Spleen (tissue), 11 donors: ENCODE data around the gene PDLIM7. TPM values are rescaled to one million over a fixed set of nuclear protein-coding genes. Genes with fewer than 3 reads are reported as not detected.

Source experiments
- DNase-seq: peaks from one replicate; pipeline ENCODE4 v3.0.0-alpha.2; 2020
- H3K27ac ChIP-seq, 8 donors: fragments of 200-600 bp; sonication (generic) in 7 of 8; 1 replicate in 4 of 8; 2 replicates in 4 of 8; pipeline versions ENCODE4 v1.5.0 to v1.8.0; 2016 to 2021; ENCODE audit warnings: inconsistent platforms in 4 of 8, mild to moderate bottlenecking in 4 of 8, moderate library complexity in 1 of 8
- H3K27me3 ChIP-seq, 7 donors: fragments of 200-600 bp; sonication (generic) in 6 of 7; replicated peaks in 1 of 7; 1 replicate in 4 of 7; 2 replicates in 3 of 7; pipeline versions ENCODE4 v1.5.0 to v1.8.0; 2016 to 2021; ENCODE audit warnings: inconsistent platforms in 3 of 7, mild to moderate bottlenecking in 1 of 7
- H3K36me3 ChIP-seq, 6 donors: fragments of 200-600 bp; sonication (generic) in 5 of 6; 1 replicate in 4 of 6; 2 replicates in 2 of 6; pipeline versions ENCODE4 v1.5.0 to v1.8.0; 2016 to 2021; ENCODE audit warnings: inconsistent platforms in 2 of 6
- H3K4me1 ChIP-seq, 6 donors: fragments of 200-600 bp; sonication (generic) in 5 of 6; 1 replicate in 3 of 6; 2 replicates in 3 of 6; pipeline versions ENCODE4 v1.5.0 to v1.8.0; 2016 to 2021; ENCODE audit warnings: inconsistent platforms in 3 of 6
- H3K4me3 ChIP-seq, 8 donors: fragments of 200-600 bp; sonication (generic) in 7 of 8; 1 replicate in 4 of 8; 2 replicates in 4 of 8; pipeline versions ENCODE4 v1.5.0 to v1.8.0; 2016 to 2021; ENCODE audit warnings: inconsistent platforms in 4 of 8, mild to moderate bottlenecking in 4 of 8, moderate library complexity in 2 of 8
- H3K9me3 ChIP-seq, 8 donors: fragments of 200-600 bp; sonication (generic) in 7 of 8; 1 replicate in 4 of 8; 2 replicates in 4 of 8; pipeline versions ENCODE4 v1.5.0 to v1.8.0; 2016 to 2021; ENCODE audit warnings: inconsistent platforms in 4 of 8
- POLR2A ChIP-seq, 3 donors: fragments of 450-650 bp; IDR thresholded peaks; one replicate each; pipeline ENCODE4 v1.5.1; 2017; ENCODE audit warnings: antibody characterized with exemption in 3 of 3, mild to moderate bottlenecking in 1 of 3
- POLR2AphosphoS5 ChIP-seq, 3 donors: sonication (generic); formaldehyde crosslinking; IDR thresholded peaks; one replicate each; pipeline ENCODE4 v1.5.1; 2017; ENCODE audit warnings: antibody characterized with exemption in 3 of 3
- WGBS, 5 donors: extraction: QIAGEN DNeasy Blood & Tissue Kit in 3 of 5; methylation state at CpG; one replicate each; pipeline versions ENCODE4 v1.1.5 to v1.1.7; 2013 to 2018; 5-methylcytosine and 5-hydroxymethylcytosine counted together
- intact Hi-C: fragments of 100-400 bp; cut with DNase I; formaldehyde crosslinking; loops from one replicate; pipeline ENCODE4 v1.15.0; 2023; ENCODE audit warnings: low total_unique reads
- polyA plus RNA-seq, 3 donors: library from polyadenylated mRNA; stranded (reverse); fragments of 200-250 nt; gene quantifications; one replicate each; pipeline ENCODE4 v1.2.1, GENCODE V29; 2013
- total RNA-seq, 7 donors: library from RNA; depleted of rRNA in 3 of 7; stranded (reverse); fragments of >200 nt in 3 of 7; fragmentation: NEBNext Ultra II Directional in 4 of 7; extraction: Animal tissue kit (Norgen Biotek cat#: 25700) in 4 of 7; gene quantifications; one replicate each; pipeline versions ENCODE4 v1.1.0 to v1.2.1, GENCODE V29; 2016 to 2021
- TF ChIP-seq, protein P1 (sequence below), 11 experiments: fragments of 200-600 bp in 7 of 11; fragments of 450-650 bp in 4 of 11; sonication (generic) in 4 of 11; IDR thresholded peaks in 8 of 11; conservative IDR thresholded peaks in 3 of 11; 1 replicate in 7 of 11; 2 replicates in 4 of 11; pipeline versions ENCODE4 v1.4.0 to v1.8.0; 2016 to 2021; ENCODE audit warnings: antibody characterized with exemption in 11 of 11, inconsistent platforms in 4 of 11, mild to moderate bottlenecking in 1 of 11
- donor health status: healthy with polysubstance abuse.
- donor health status: DM: no; HTN: no; CAD: no; lungs with moderate emphysema.
- donor health status: DM: no; HTN: no; CAD: no.
- donor health status: Bipolar disorder and iron deficiency.
- donor health status: healthy.
- donor health status: DM: no; HTN: no; CAD: no.
- donor health status: DM: yes; HTN: yes; CAD: no.

The PDLIM7 gene
- total and polyA plus RNA-seq, 10 donors = 42.5 to 220 (median 85.1) TPM

DNA sequence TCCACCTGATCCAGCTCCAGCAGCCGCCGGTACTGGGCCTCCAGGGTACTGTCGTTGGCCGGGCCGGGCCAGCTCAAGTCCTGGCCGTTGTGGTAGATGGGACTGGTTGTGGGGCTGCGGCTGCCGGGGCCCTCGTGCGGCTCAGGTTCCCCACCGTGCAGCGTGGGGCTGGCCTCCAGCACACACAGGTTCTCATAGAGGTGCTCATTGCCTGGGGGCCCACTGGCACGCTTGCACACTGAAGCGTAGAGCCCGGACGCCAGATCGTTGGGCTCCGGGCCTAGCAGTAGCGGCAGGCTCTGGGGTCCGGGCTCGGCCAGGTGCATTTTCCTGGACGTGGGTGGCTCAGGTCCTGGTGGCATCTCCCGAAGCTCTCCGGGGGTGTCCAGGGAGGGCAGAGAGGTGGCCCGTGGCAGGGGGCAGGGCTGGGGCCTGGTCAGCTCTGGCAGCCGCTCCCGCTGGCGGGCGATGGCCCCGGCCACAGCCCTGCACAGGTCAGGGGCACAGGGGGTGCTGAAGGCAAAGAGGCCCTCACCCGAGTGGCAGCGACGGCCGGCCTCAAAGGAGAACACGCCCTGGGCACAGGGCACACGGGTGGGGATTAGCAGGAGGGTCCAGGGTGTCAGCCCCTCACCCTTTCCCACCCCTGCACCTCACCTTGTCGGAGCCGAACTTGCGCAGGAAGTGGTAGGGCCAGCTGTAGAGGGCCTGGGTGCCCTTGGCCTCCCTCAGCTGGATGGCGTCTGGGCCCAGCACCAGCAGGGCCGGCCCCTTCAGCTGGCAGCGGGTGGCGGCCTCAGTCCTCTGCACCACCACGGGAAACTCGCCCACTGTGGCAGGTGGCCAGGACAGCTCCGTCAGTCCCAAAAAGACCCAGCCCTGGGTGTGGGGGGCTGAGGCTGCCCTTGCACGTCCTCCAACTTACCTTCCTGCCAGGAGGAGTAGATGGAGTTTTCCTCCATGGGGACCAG is 7.0 kb upstream of the PDLIM7 start:
- Histone ChIP-seq H3K9me3 (no peaks in the 10 kb centered on the region), H3K27ac (no peak overlapping the region), H3K4me3 (no peak overlapping the region), H3K27me3 (no peaks in the 10 kb centered on the region), H3K4me1 (peaks cover 12 to 99% (median 57%) of the 10 kb centered on the region in 6 donors), H3K36me3 (peaks cover 0 to 70% (median 27%) of the 10 kb centered on the region in 6 donors)
- 87 to 93% (median 89%) methylated on average over 28 to 47 of the region's 47 CpGs for WGBS, 5 donors
- TF ChIP-seq POLR2AphosphoS5 (IDR thresholded peaks at IDR 0.05) (peak in 1 of 3 donors; percentile 43), POLR2A (IDR thresholded peaks at IDR 0.05) (no peak)
- intact Hi-C loops = loop anchor here (5.0 kb wide), 1 partner anchor 112 kb away; no protein-coding TSS in a partner anchor
- DNase-seq = peak; percentile 78

DNA sequence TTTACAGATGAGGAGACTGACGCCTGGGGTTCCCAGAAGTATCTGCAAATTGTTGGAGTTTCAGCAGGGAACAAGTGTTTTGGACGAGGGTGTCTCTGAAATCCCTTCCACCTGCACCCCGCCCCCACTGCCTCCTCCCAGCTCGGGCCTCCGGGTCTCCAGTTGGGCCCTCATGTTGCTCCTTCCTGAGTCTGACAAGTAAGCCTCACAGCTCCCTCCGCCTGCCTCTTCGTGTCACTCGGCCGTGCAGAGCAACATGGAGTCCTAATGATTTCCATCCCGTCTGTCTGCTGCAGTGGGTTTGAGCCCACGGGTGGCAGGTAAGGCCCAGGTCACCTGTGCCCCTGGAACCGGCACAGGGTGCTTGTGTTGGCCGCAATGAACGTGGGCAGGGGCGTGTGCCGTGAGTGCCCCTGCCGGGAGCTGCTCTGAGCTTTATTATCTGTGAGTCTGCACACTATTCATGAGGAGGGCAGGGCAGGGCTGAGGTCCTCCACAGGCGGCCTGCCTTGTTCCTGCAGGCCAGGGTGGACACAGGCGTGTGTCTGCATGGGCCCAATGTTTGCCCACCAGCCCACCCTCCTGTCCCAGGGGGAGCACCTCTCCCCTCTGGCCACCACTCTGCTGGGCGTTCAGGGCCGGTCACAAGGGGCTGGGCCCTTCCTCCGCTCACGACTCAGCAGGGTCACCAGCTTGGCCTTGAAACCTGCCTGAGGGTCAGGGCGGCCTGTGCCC is 6.1 kb upstream of the PDLIM7 start:
- DNase-seq = no peak
- Histone ChIP-seq H3K27me3 (peaks cover 0 to 6% (median 0%) of the 10 kb centered on the region in 7 donors), H3K4me1 (peaks cover 16 to 99% (median 58%) of the 10 kb centered on the region in 6 donors), H3K27ac (no peak overlapping the region), H3K4me3 (no peak overlapping the region), H3K36me3 (peaks cover 0 to 70% (median 27%) of the 10 kb centered on the region in 6 donors), H3K9me3 (no peaks in the 10 kb centered on the region)
- TF ChIP-seq POLR2AphosphoS5 (IDR thresholded peaks at IDR 0.05) (peak in 2 of 3 donors; percentile 32 to 63), POLR2A (IDR thresholded peaks at IDR 0.05) (no peak)
- TF ChIP-seq, protein P1, sequence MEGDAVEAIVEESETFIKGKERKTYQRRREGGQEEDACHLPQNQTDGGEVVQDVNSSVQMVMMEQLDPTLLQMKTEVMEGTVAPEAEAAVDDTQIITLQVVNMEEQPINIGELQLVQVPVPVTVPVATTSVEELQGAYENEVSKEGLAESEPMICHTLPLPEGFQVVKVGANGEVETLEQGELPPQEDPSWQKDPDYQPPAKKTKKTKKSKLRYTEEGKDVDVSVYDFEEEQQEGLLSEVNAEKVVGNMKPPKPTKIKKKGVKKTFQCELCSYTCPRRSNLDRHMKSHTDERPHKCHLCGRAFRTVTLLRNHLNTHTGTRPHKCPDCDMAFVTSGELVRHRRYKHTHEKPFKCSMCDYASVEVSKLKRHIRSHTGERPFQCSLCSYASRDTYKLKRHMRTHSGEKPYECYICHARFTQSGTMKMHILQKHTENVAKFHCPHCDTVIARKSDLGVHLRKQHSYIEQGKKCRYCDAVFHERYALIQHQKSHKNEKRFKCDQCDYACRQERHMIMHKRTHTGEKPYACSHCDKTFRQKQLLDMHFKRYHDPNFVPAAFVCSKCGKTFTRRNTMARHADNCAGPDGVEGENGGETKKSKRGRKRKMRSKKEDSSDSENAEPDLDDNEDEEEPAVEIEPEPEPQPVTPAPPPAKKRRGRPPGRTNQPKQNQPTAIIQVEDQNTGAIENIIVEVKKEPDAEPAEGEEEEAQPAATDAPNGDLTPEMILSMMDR (IDR thresholded peaks at IDR 0.05 in 8 of 11, conservative IDR thresholded peaks at IDR 0.05 in 3 of 11) = no peak
- WGBS, 5 donors = 83 to 93% (median 88%) methylated on average over 17 to 24 of the region's 24 CpGs
- intact Hi-C loops = loop anchor here (5.0 kb wide), 1 partner anchor 111 kb away; no protein-coding TSS in a partner anchor

DNA sequence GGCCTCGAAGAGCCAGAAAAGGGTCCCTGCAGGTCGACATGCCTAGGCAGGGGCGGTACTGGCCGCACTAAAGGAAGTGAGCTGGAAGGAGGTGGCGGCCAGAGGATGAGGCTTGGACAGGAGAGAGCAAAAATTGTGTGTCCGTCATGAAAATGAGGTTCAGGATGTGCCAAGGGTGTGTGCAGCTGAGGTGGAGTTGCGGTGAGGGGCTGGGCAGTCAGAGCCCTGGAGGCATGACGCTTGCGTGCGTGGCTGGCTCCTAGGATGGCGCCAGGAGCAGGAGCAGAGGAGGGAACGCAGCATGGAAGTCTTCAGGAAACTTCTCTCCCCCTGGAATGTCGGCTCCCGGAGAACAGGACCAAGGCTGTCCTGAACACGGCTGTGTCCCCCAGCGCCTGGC is 5.5 kb upstream of the PDLIM7 start:
- H3K9me3 ChIP-seq = no peaks in the 10 kb centered on the region
- H3K27me3 ChIP-seq = peaks cover 0 to 13% (median 0%) of the 10 kb centered on the region in 7 donors
- peaks cover 0 to 65% (median 27%) of the 10 kb centered on the region in 6 donors for H3K36me3 ChIP-seq
- no peak overlapping the region for H3K4me3 ChIP-seq
- intact Hi-C loops = loop anchor here (5.0 kb wide), 1 partner anchor 111 kb away; no protein-coding TSS in a partner anchor
- TF ChIP-seq POLR2AphosphoS5 (IDR thresholded peaks at IDR 0.05) = peak in 2 of 3 donors; percentile 40 to 61
- TF ChIP-seq, protein P1 (IDR thresholded peaks at IDR 0.05 in 8 of 11, conservative IDR thresholded peaks at IDR 0.05 in 3 of 11) = no peak
- H3K27ac ChIP-seq = peak overlapping the region in 2 of 8 donors; percentile 60 to 63
- WGBS, 5 donors = 80 to 86% (median 82%) methylated on average over 15 to 16 of the region's 16 CpGs
- peaks cover 22 to 99% (median 61%) of the 10 kb centered on the region in 6 donors for H3K4me1 ChIP-seq
- DNase-seq = no peak

DNA sequence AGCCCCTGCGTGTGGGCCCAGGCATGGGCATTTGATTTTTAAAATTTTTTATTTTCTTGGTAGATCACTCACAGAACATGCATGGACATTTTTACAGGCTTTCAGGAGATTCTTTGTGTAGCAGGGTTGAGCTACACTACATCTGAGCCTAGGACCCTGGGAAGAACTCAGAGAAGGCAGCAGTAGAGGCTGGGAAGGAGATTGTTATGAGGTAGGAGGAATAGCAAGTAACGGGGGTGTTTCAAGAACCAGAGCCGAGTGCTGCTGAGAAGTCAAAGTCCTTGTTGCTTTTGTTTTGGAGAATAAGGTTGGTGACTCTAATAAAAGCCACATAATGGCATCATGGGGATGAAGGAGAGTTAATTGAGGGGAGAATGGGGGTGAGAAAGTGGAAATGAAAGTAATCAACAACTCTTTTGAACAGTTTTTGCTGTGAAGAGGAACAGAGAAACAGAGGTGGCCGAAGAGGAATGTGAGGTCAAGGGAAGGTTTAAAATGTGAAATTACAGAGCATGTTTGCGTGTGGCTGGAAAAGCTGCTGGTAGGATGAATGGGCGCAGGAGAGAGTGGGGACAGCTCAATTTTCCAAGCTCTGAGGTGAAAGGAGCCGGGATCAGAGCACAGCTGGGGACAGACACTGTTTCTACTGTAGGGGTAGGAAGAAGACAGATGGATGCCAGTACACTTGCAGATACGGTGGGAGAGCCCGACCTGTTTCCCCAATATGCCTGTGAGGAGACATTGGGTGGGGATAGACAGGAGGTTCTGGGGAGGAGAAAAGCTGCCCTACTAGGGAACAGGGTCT is 4.7 kb upstream of the PDLIM7 start:
- intact Hi-C loops = loop anchor here (5.0 kb wide), 1 partner anchor 110 kb away; no protein-coding TSS in a partner anchor
- no peak for DNase-seq
- no peaks in the 10 kb centered on the region for H3K9me3 ChIP-seq
- H3K27ac ChIP-seq = peak overlapping the region in 4 of 8 donors; percentile 20 to 63 (median 56)
- peaks cover 22 to 98% (median 58%) of the 10 kb centered on the region in 6 donors for H3K4me1 ChIP-seq
- no peak for TF ChIP-seq POLR2A (IDR thresholded peaks at IDR 0.05)
- TF ChIP-seq, protein P1 (IDR thresholded peaks at IDR 0.05 in 8 of 11, conservative IDR thresholded peaks at IDR 0.05 in 3 of 11) = no peak
- peak in 1 of 3 donors; percentile 10 for TF ChIP-seq POLR2AphosphoS5 (IDR thresholded peaks at IDR 0.05)
- WGBS, 5 donors = 52 to 61% (median 57%) methylated on average over 9 of the region's 9 CpGs
- H3K4me3 ChIP-seq = no peak overlapping the region
- H3K27me3 ChIP-seq = peaks cover 0 to 13% (median 0%) of the 10 kb centered on the region in 7 donors
- peaks cover 0 to 57% (median 27%) of the 10 kb centered on the region in 6 donors for H3K36me3 ChIP-seq
